ENCODE data around the gene CCDC102A.
A peak's percentile ranks its signal among the peaks of the same experiment; 100 is the strongest.

Gene CCDC102A

GRCh38 chr16:57535680-57536305 lies 578 bp downstream of the CCDC102A start:
- DNase-seq = peak; percentile 52

GRCh38 chr16:57534881-57535658 lies 1.3 kb downstream of the CCDC102A start:
- DNase-seq = no peak

GRCh38 chr16:57534337-57534880 lies 2.0 kb downstream of the CCDC102A start:
- no peak for DNase-seq

GRCh38 chr16:57533431-57534336 lies 2.7 kb downstream of the CCDC102A start:
- DNase-seq = no peak

- DNase-seq = no peak
Measured at GRCh38 chr16:57532266-57532625, 4.1 kb downstream of the CCDC102A start.

GRCh38 chr16:57531635-57532265 lies 4.6 kb downstream of the CCDC102A start:
- DNase-seq = no peak

GRCh38 chr16:57531253-57531575 lies 5.2 kb downstream of the CCDC102A start:
- no peak for DNase-seq

GRCh38 chr16:57530522-57531252 lies 5.7 kb downstream of the CCDC102A start:
- DNase-seq = no peak

GRCh38 chr16:57530104-57530521 lies 6.3 kb downstream of the CCDC102A start:
- DNase-seq = peak; percentile 29

GRCh38 chr16:57529391-57530103 lies 6.8 kb downstream of the CCDC102A start:
- no peak for DNase-seq

- DNase-seq = no peak
Measured at GRCh38 chr16:57528499-57529390, 7.6 kb downstream of the CCDC102A start.

GRCh38 chr16:57527610-57528360 lies 8.6 kb downstream of the CCDC102A start:
- no peak for DNase-seq

- no peak for DNase-seq
Measured at GRCh38 chr16:57527027-57527426, 9.3 kb downstream of the CCDC102A start.

- DNase-seq = no peak
Measured at GRCh38 chr16:57526498-57526897, 9.9 kb downstream of the CCDC102A start.

- DNase-seq = no peak
Measured at GRCh38 chr16:57525761-57526160, 10.6 kb downstream of the CCDC102A start.

- no peak for DNase-seq
Measured at GRCh38 chr16:57522960-57523359, 13.4 kb downstream of the CCDC102A start.

- no peak for DNase-seq
Measured at GRCh38 chr16:57519796-57520360, 16.5 kb downstream of the CCDC102A start.

- DNase-seq = no peak
Measured at GRCh38 chr16:57518922-57519321, 17.4 kb downstream of the CCDC102A start.

GRCh38 chr16:57518520-57518919 lies 17.9 kb downstream of the CCDC102A start:
- no peak for DNase-seq

All from DMS153 (cell line).